Sigmoid colon (tissue), 7 donors: ENCODE results near the gene MCTP1. TPM values are rescaled to one million over a fixed set of nuclear protein-coding genes. Genes with fewer than 3 reads are reported as not detected.

Experiments used
- DNase-seq: peaks from one replicate; pipeline ENCODE4 v3.0.0-alpha.2; 2019
- H3K27ac ChIP-seq, 4 donors: fragments of 200-600 bp; sonication (generic); one replicate each; pipeline ENCODE4 v1.5.1; 2016 to 2019; ENCODE audit warnings: mild to moderate bottlenecking in 1 of 4
- H3K27me3 ChIP-seq, 3 donors: fragments of 200-600 bp; sonication (generic); one replicate each; pipeline ENCODE4 v1.5.1; 2019; ENCODE audit warnings: mild to moderate bottlenecking in 1 of 3
- H3K36me3 ChIP-seq, 4 donors: fragments of 200-600 bp; sonication (generic); one replicate each; pipeline ENCODE4 v1.5.1; 2016 to 2019
- H3K4me1 ChIP-seq, 4 donors: fragments of 200-600 bp; sonication (generic); one replicate each; pipeline ENCODE4 v1.5.1; 2017 to 2019
- H3K4me3 ChIP-seq, 4 donors: fragments of 200-600 bp; sonication (generic); one replicate each; pipeline ENCODE4 v1.5.1; 2017 to 2019; ENCODE audit warnings: mild to moderate bottlenecking in 2 of 4, moderate library complexity in 1 of 4
- H3K9me3 ChIP-seq, 4 donors: fragments of 200-600 bp in 3 of 4; sonication (generic) in 3 of 4; one replicate each; pipeline versions ENCODE4 v1.5.1 to v1.6.1; 2013 to 2019
- EP300 ChIP-seq, 4 donors: sonication (generic); formaldehyde crosslinking; IDR thresholded peaks; one replicate each; pipeline ENCODE4 v1.6.1; 2017; ENCODE audit warnings: antibody characterized with exemption in 4 of 4
- POLR2A ChIP-seq, 2 donors: fragments of 450-650 bp; IDR thresholded peaks; one replicate each; pipeline ENCODE4 v1.6.1; 2016; ENCODE audit warnings: antibody characterized with exemption in 2 of 2, mild to moderate bottlenecking in 2 of 2, moderate library complexity in 2 of 2
- POLR2AphosphoS5 ChIP-seq, 4 donors: sonication (generic); formaldehyde crosslinking; IDR thresholded peaks; one replicate each; pipeline ENCODE4 v1.6.1; 2017; ENCODE audit warnings: antibody characterized with exemption in 4 of 4
- WGBS, 2 donors: extraction: QIAGEN DNeasy Blood & Tissue Kit; methylation state at CpG; one replicate each; pipeline ENCODE4 v1.1.7; 2013; 5-methylcytosine and 5-hydroxymethylcytosine counted together
- intact Hi-C: fragments of 100-400 bp; cut with DNase I; formaldehyde crosslinking; loops from one replicate; pipeline ENCODE4 v1.15.1; 2023
- polyA plus RNA-seq, 3 donors: library from polyadenylated mRNA; stranded (reverse); fragments of 200-250 nt; gene quantifications; one replicate each; pipeline ENCODE4 v1.2.3, GENCODE V29; 2013
- total RNA-seq, 4 donors: library from RNA; depleted of rRNA; stranded (reverse); fragments of >200 nt; gene quantifications; one replicate each; pipeline ENCODE4 v1.1.0, GENCODE V29; 2016
- TF ChIP-seq, protein P1 (sequence below), 4 experiments: fragments of 450-650 bp in 3 of 4; fragments of 200-600 bp in 1 of 4; IDR thresholded peaks; one replicate each; pipeline ENCODE4 v1.5.1; 2016 to 2019; ENCODE audit warnings: antibody characterized with exemption in 4 of 4, mild to moderate bottlenecking in 3 of 4, moderate library complexity in 2 of 4
- donor health status: healthy with polysubstance abuse.
- donor health status: Bipolar disorder and iron deficiency.
- donor health status: healthy.

MCTP1 gene
- total and polyA plus RNA-seq, 7 donors = 2.1 to 20.5 (median 12.5) TPM

DNA sequence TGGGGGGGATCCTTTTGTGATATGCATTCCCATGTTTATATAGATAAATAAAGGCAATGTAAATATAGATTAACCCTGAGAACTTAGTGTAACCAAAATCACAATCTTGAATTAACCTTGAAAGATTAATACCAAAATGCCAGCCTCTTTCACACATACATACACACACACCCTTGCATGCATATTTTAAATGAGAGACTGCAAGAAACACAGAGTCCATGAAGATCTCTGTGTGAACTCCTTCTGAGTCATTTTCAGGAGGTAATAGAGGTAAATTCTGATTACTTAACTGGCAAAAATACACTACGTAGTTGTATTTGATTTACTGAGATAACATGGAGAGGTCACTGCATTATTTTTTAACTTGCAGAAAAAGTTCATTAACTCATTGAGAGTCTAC, 548.4 kb downstream of the MCTP1 start:
- Histone ChIP-seq H3K4me3 (no peak overlapping the region), H3K27me3 (no peaks in the 10 kb centered on the region), H3K36me3 (no peaks in the 10 kb centered on the region), H3K9me3 (no peaks in the 10 kb centered on the region), H3K27ac (no peak overlapping the region), H3K4me1 (no peaks in the 10 kb centered on the region)
- no peak for TF ChIP-seq POLR2A (IDR thresholded peaks at IDR 0.05)
- TF ChIP-seq, protein P1, sequence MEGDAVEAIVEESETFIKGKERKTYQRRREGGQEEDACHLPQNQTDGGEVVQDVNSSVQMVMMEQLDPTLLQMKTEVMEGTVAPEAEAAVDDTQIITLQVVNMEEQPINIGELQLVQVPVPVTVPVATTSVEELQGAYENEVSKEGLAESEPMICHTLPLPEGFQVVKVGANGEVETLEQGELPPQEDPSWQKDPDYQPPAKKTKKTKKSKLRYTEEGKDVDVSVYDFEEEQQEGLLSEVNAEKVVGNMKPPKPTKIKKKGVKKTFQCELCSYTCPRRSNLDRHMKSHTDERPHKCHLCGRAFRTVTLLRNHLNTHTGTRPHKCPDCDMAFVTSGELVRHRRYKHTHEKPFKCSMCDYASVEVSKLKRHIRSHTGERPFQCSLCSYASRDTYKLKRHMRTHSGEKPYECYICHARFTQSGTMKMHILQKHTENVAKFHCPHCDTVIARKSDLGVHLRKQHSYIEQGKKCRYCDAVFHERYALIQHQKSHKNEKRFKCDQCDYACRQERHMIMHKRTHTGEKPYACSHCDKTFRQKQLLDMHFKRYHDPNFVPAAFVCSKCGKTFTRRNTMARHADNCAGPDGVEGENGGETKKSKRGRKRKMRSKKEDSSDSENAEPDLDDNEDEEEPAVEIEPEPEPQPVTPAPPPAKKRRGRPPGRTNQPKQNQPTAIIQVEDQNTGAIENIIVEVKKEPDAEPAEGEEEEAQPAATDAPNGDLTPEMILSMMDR (IDR thresholded peaks at IDR 0.05) = no peak
- no peak for TF ChIP-seq POLR2AphosphoS5 (IDR thresholded peaks at IDR 0.05)
- no peak for TF ChIP-seq EP300 (IDR thresholded peaks at IDR 0.05)
- intact Hi-C loops = no loop called here
- WGBS, 2 donors = 71 to 92% methylated on average over 1 of the region's 1 CpG
- DNase-seq = no peak

DNA sequence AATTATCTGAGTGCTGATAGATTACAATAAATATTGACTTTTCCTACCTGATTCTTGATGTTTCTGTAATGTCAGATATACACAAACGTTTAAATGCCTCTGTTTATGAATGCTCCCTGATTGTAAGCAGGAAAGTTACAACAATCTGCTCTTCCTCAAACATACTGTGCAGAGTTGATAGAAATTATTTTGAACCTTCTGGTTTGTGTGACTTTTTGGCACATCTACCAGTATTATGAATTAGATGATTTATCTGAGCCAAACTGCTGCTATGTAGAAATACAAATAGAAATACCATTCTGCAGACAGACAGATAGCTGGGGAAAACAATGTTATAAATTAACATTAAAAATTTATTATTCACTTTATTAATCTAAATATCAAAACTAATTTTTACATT, 553.4 kb downstream of the MCTP1 start:
- no peak for DNase-seq
- TF ChIP-seq EP300 (IDR thresholded peaks at IDR 0.05) = no peak
- TF ChIP-seq POLR2AphosphoS5 (IDR thresholded peaks at IDR 0.05) = no peak
- TF ChIP-seq POLR2A (IDR thresholded peaks at IDR 0.05) = no peak
- TF ChIP-seq, protein P1 (IDR thresholded peaks at IDR 0.05) = no peak
- Histone ChIP-seq H3K9me3 (no peaks in the 10 kb centered on the region), H3K36me3 (no peaks in the 10 kb centered on the region), H3K4me1 (no peaks in the 10 kb centered on the region), H3K27ac (no peak overlapping the region), H3K4me3 (no peak overlapping the region), H3K27me3 (no peaks in the 10 kb centered on the region)
- 14 to 28% methylated on average over 1 of the region's 1 CpG for WGBS, 2 donors
- intact Hi-C loops = no loop called here

DNA sequence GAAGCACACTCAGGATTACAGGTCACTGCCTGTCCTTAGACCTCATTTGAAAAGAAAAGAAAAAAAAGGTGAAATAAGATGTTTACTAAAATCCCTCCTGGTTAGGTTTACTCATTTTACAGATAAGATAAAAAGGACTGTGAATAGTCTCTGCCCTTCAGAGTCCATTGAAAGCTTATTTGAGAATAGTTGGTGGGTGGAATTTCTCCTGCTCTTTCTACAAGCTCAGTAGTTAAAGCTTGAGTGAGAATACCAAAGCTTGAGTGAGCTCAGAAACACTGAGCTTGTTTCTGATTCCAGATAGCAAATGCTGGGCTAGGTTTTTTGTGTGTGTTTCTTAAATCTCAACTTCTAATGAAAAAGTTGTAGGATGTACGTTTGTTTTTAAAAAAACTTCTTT, 559.8 kb downstream of the MCTP1 start:
- TF ChIP-seq POLR2AphosphoS5 (IDR thresholded peaks at IDR 0.05) (no peak), POLR2A (IDR thresholded peaks at IDR 0.05) (no peak), EP300 (IDR thresholded peaks at IDR 0.05) (no peak)
- TF ChIP-seq, protein P1 (IDR thresholded peaks at IDR 0.05) = no peak
- H3K27ac ChIP-seq = no peak overlapping the region
- intact Hi-C loops = no loop called here
- H3K36me3 ChIP-seq = no peaks in the 10 kb centered on the region
- no peak for DNase-seq
- no peaks in the 10 kb centered on the region for H3K27me3 ChIP-seq
- no peaks in the 10 kb centered on the region for H3K9me3 ChIP-seq
- no peak overlapping the region for H3K4me3 ChIP-seq
- H3K4me1 ChIP-seq = no peaks in the 10 kb centered on the region
- 45 to 62% methylated on average over 1 of the region's 1 CpG for WGBS, 2 donors

DNA sequence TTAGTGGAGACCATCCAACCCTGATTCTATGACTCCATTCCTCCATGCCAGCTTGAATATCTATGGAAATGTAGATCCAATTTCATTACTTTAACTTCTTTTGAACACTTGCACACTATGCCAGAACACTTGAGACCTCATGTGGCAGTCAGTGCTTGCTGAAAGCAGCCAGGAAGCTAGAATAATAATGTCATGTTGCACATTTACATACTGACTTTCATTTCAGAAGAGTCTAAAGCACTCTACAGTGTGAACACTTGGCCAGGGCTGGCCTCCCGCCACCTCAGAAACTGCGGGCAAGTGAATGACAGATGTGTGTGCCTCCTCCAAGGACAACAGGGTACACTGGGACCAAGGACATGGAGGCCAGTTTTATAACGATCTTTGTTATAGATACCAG, 569.1 kb downstream of the MCTP1 start:
- H3K9me3 ChIP-seq = no peaks in the 10 kb centered on the region
- H3K27ac ChIP-seq = no peak overlapping the region
- H3K27me3 ChIP-seq = no peaks in the 10 kb centered on the region
- H3K4me1 ChIP-seq = no peaks in the 10 kb centered on the region
- intact Hi-C loops = no loop called here
- no peak overlapping the region for H3K4me3 ChIP-seq
- TF ChIP-seq EP300 (IDR thresholded peaks at IDR 0.05) (no peak), POLR2A (IDR thresholded peaks at IDR 0.05) (no peak), POLR2AphosphoS5 (IDR thresholded peaks at IDR 0.05) (no peak)
- TF ChIP-seq, protein P1 (IDR thresholded peaks at IDR 0.05) = no peak
- 79 to 93% methylated on average over 3 of the region's 3 CpGs for WGBS, 2 donors
- no peaks in the 10 kb centered on the region for H3K36me3 ChIP-seq
- DNase-seq = no peak

DNA sequence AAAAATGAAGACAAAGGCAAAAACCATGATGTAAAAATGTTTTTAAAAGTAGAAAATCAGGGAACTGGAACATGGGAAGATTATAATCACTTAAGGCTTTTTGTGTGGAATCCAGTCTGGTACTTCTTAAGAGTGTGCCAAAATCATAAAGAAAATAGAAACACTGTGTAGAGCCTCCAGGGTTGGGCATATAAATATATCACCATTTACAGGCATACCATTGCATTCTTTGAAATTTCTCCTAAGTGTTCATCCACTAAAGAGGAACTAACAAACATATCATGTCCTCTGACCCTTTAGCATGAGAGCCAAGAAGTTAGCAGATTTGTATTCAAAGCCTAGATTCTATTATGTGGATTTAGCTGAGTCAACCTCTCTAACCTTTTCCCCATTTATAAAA, 573.1 kb downstream of the MCTP1 start:
- intact Hi-C loops = no loop called here
- Histone ChIP-seq H3K27me3 (no peaks in the 10 kb centered on the region), H3K36me3 (peaks cover 0 to 6% (median 0%) of the 10 kb centered on the region in 4 donors)

More for the DNA sequence above, 573.1 kb downstream of the MCTP1 start:
- Histone ChIP-seq H3K9me3 (no peaks in the 10 kb centered on the region), H3K27ac (no peak overlapping the region), H3K4me3 (no peak overlapping the region), H3K4me1 (no peaks in the 10 kb centered on the region)
- no peak for TF ChIP-seq EP300 (IDR thresholded peaks at IDR 0.05)
- no peak for TF ChIP-seq POLR2A (IDR thresholded peaks at IDR 0.05)
- TF ChIP-seq POLR2AphosphoS5 (IDR thresholded peaks at IDR 0.05) = no peak
- TF ChIP-seq, protein P1 (IDR thresholded peaks at IDR 0.05) = no peak
- no peak for DNase-seq
